Effector CD4-positive, alpha-beta T cell (primary cell): ENCODE measurements around the gene ST8SIA3. TPM values are rescaled to one million over a fixed set of nuclear protein-coding genes. Genes with fewer than 3 reads are reported as not detected.

ENCODE experiments used
- DNase-seq: peaks from one replicate; pipeline ENCODE4 v3.0.0-alpha.2; 2020
- total RNA-seq: gene quantifications from one replicate; lab custom pipeline; 2026; lab: John Stamatoyannopoulos, UW

Gene ST8SIA3, protein sequence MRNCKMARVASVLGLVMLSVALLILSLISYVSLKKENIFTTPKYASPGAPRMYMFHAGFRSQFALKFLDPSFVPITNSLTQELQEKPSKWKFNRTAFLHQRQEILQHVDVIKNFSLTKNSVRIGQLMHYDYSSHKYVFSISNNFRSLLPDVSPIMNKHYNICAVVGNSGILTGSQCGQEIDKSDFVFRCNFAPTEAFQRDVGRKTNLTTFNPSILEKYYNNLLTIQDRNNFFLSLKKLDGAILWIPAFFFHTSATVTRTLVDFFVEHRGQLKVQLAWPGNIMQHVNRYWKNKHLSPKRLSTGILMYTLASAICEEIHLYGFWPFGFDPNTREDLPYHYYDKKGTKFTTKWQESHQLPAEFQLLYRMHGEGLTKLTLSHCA
- not detected for total RNA-seq

DNA sequence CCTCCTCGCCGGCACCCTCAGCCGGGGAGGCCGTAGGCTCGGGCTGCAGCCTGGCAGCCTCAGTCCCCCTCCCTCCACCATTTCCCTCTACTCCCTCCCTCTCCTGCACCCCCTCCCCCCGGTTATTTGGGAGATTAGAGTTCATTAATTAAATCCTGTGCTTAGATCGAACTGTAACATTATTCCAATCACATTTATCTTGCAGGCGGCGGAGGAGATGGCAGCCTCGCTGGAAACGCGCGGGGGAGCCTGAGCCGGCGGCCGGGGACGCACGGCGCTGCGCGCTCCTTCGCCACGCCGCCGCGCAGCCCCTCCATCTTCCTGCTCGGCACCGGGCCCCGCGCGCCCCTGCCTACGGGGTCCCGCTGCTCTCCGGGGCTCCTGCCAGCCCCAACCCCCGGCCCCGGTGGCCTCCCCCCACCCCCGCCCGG lies at the start of gene ST8SIA3:
ST8SIA3 (plus strand) TSS at position 287 of the 431 bp plus-strand sequence. CDS start 290 bp downstream, outside the sequence.
- no peak for DNase-seq

DNA sequence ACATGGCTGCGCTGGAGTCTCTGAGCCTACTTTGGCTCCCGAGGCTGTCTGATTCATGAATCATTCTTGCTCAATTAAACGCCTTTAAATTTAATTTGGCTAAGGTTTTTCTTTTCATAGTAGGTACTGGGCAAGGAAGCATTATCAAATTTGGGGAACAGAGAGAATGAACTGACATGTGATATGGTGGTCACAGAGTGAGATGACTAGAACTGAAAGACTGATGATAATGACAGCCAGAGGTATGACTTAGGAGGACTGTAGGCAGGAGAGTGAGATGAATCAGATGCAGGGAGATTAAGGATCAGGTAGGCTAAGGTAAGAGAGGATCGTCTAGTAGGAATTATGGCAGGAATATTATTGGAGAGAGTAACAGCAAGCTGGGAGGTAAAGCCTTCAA lies 40.9 kb upstream of the ST8SIA3 start:
- DNase-seq: no peak

DNA sequence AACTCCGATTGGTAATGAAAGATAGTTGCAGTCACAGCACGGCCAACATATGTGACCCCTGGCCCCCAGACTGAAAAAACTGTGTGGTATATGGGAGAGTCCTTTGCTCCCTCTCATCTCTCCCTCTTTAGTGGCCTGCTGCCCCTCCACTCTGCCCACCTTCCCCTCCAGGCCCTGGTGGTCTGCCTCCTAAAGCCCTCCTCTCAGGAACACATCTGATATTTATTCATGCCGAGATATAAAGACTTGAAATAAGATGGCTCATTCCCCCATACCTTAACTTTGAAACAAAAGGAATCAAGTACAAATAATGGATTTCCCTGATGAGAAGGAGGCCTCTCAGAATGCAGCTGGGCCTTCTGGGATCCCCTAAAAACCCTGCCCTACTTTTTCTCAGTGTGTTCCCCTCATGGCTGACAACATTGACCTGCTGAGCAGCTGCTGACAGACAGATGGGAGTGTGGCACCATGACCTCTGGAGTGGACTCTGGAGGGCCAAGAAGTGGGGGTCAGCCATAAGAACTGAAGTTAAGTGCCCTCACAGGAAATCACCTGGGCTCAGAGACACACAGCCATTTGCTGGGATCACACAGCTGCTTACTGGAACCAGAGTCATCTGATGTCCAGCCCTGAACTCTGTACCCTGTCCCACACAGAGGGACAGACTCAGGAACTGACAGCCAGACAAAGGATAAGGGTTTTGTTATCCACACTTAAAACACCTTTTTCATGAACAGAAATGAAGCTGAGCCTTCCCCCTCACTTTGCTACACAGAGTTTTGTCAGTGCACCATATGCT lies 39.8 kb upstream of the ST8SIA3 start:
- no peak for DNase-seq

DNA sequence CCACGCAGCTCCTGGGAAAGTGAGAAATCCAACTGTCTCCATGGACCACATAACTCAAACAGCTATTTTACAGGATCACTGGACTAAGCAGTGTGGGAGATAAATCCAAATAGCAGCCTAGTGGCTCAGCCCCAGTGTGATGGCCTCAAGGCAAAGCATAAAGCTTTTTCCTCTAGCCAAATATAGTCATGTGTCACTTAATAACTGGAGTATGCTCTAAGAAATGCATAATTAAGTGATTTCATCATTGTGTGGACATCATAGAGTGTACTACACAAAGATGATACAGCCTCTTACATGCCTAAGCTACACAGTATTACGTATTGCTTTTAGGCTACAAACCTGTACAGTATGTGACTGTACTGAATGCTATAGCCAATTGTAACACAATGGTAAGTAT lies 31.8 kb upstream of the ST8SIA3 start:
- no peak for DNase-seq

DNA sequence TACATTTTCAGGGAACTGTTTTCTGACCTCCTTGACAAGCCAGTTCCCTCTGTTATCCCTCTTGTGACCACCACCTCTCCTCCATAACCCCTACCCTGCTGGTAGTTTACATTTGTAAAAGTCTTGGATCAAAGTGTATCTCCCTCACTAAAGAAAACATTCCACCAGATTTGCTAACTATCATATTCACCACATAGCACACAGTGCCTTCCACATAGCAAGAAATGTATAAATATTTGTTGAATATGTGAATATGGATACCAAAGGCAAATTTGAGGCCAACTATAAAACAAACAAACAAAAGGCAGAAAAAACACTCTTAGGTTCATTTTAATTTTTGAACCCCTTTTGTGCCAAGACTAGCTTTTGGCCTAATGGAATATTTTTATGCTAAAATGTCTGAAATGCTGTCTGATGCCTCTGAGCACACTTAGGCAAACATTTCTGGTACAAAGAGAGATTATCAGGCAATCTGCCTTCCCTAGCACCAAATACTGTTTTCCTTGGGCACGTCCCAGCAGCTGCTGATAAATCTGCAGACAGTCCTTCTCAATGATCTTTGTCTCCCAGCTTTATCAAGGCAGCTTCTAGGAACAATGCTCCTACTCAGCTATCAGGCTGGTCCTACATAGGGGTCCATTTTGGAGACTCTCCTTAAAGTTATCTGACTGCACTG lies 26.7 kb upstream of the ST8SIA3 start:
- DNase-seq: no peak

DNA sequence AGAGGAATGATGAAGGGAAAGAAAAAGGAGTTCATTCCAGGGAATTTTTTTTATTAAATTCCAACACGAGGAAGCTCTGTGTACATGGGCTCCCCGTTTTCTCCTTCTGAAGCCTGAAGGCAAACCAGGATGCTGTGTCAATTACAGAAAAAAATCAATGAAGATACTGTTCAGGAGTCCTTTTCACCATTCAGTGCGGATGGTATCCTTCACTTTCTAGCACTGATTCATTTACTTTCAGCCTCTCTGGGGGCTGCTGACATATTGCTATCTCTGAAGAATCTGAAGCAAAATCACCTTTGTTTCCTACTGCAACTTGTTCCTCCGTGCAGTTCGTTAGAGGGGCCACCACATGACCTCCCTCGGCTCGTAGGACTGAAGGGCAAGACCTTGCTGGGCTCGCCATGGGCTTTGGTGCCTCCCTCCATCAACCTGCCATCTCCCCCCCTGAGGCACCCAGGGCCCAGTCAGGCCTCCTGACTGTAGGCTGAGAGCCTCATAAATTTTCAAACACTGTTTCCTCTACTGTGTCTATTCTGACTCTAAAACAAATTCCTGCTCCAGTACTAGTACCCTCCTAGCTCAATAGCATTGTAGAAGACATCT lies 25.5 kb upstream of the ST8SIA3 start:
- DNase-seq: no peak

DNA sequence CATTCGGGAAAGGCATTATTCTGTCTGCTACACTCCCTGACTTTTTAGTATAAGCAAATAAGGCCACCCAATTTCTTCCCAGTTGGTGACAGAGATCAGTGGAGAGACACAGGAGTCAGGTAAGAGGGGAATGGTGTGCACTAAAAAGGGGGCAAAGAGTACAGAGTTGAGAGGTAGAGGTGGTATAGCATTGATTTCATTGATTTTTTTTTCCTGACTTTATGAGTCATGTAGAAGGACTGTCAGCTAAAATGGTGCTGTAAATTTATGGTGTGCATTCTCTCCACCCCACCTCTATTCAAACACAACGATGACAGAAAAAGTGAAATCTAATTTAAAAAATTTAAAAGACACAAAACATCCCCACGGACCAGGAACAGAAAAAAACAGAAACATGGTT lies 23.7 kb upstream of the ST8SIA3 start:
- no peak for DNase-seq

DNA sequence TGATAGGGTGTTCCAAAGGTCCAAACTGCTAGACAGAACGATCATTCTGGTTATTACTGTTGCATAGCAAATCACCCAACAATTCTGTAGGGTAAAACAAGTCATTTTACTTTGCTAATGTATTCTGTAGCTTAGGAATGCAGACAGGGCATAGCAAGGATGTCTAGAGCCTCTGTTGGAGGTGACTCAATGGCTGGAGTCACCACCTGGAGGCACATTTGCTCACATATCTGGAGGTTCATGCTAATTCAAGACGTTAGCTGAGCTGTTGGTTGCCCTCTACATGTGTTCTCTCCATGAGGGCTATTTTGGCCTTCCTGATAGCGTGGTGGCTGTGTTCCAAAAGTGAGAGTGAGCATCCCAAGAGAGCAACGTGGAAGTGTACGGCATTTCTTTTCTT lies 22.5 kb upstream of the ST8SIA3 start:
- DNase-seq: no peak

DNA sequence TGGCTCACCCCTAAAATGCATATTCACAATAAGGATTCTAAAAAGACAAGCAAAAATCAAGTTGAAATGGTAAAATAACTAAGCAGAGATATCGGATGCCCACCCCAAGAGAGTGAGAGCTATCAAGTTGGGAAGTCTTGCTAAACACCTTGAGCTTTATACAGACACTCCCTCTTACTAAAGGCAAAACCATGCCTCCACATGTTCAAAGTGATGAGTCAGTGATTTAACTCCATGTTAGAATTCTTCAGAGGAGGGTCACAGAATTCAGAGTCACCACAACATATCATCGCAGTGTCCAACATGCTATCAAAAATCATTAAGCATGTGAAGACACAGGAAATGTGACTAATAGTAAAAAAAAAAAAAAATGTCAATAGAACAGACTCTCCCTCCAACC lies 20.6 kb upstream of the ST8SIA3 start:
- DNase-seq: no peak

DNA sequence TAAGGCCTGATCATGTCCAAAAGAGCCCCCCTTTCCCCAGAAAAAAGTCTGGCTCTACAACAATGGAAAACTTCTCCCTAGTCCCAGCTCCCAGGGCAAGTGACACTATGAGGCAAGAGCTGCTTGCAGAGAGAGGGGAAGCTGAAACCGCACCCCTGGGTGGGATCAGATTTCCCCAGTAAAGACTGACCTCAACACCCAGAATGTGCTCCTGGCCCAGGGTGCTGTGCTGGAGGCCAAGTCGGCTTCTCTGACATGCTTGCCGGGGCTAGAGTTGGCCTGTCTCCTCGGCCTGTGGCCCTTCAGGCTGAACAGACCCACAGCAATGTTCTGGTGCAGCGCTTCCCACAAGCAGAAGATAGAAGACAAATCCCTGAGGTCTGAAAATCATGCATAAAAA lies 18.4 kb upstream of the ST8SIA3 start:
- no peak for DNase-seq

DNA sequence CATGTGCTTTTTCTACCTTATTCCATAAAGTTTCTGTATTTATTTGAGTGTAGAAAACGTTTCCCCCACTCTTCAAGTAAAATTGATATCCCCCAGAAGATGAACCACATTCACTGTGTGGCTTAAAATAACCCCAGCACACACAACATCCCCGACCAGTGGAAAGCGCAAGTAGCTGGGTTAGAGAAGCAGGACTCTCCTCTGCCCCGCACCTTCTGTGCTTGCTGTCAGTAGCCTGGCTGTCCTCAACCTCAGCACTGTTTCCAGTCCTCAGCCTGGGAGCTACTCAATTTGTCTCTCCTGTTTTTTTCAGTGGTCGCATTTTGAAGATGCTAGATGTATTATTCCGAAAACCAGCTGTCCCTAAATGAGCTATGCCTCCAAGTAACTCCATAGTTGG lies 18.0 kb upstream of the ST8SIA3 start:
- DNase-seq: no peak

DNA sequence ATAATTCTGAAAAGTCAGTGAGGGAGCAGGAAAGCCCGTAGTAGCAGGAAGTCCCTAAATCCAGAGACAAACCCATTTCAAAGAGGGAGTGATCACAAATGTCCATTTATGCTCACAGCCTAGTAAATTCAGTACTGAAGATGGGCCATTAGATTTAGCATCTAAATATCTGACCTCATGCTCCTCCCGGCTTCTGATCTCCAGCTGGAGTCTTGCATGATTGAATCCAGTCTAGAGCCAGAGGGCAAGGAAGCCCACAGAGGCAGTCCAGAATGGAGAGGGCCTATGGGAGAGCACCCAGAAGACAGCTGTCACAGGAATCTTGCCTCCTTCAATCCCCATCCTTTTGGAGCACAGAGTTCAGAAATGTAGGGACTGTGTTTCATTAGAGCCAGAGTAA lies 16.0 kb upstream of the ST8SIA3 start:
- no peak for DNase-seq

DNA sequence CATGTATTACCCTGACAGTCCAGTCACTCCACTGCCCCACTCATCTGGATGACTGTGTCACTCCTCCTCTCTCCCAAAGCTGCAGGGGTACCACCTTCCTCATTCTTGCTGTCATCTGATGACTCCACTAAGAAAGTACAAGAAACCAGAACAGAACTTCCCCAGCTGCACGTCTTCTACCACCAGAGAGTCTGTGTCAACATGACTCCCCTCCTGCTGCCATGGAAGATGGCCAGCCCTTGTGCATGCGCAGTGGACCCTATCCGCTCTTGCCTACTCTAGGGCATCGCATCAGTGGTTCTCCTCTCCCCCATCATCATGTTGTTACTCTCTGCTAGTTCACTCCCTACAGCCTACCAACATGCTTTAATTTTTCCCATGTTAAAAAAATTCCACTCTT lies 14.5 kb upstream of the ST8SIA3 start:
- DNase-seq: no peak

DNA sequence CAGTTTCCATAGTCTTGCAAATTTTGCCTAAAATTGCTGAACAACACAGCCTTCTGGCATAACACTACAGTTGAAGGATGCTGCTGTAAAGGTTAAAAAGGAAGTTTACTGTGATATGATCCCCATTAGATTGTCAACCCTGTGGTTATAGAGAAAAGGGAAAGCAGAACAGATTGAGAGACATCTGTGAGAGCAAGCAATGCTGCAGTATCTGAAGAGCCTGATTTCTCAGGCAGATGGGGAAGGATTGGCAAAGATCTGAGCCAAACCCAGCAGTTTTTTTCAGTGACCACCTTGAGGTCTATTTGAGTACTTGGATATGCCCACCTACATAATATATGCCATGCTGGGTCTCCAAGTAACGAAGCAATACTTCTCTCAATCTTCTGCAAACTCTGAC lies 8.5 kb upstream of the ST8SIA3 start:
- DNase-seq: no peak

DNA sequence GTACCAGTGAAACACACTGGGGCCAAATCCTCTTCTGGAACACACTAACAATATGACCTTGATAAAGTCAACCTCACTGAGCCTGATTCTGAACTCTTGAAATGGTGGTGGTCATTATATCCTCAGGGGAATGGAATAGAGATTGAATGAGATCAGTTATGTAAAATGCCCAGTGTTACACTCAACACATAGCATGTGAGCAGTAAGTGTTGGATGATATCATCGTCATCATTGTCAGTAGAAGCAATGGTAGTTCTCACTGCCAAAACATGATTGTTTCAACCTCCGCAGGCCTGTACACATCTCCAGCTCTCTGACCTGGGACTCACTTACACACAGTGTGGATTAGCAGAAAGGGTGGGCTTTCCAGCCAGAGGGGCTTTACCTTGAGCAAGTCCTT lies 5.5 kb upstream of the ST8SIA3 start:
- DNase-seq: no peak

DNA sequence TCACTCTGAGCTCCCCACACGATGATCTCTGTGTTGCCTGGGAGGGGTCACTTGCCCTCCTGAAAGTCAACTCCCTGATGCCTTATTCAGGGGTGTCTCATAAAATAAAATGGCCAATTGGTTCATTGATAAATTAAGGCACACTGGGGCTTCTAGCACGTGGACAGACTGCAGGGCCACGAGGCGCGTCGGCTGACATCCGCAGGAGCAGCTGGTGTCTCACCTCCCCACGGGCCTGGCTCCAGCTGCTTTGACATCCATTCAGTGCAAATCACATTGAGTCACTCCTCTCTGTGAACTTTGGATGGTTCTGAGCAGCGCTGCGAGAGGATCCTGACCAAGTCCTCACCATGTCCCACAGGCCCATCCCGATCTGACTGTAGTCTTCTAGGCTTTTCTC lies 4.6 kb upstream of the ST8SIA3 start:
- no peak for DNase-seq

DNA sequence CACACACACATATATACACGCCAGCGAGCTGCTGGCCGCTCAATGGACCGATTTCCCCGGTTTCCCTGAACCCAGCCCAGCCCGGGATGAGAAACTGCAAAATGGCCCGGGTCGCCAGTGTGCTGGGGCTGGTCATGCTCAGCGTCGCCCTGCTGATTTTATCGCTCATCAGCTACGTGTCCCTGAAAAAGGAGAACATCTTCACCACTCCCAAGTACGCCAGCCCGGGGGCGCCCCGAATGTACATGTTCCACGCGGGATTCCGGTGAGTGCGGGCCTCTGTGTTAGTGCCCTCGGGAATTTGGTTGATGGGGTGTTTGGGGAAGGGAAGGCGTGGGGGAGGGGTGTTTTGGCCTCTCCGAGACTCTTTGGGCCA lies 392 bp downstream of the ST8SIA3 start:
- DNase-seq: no peak

DNA sequence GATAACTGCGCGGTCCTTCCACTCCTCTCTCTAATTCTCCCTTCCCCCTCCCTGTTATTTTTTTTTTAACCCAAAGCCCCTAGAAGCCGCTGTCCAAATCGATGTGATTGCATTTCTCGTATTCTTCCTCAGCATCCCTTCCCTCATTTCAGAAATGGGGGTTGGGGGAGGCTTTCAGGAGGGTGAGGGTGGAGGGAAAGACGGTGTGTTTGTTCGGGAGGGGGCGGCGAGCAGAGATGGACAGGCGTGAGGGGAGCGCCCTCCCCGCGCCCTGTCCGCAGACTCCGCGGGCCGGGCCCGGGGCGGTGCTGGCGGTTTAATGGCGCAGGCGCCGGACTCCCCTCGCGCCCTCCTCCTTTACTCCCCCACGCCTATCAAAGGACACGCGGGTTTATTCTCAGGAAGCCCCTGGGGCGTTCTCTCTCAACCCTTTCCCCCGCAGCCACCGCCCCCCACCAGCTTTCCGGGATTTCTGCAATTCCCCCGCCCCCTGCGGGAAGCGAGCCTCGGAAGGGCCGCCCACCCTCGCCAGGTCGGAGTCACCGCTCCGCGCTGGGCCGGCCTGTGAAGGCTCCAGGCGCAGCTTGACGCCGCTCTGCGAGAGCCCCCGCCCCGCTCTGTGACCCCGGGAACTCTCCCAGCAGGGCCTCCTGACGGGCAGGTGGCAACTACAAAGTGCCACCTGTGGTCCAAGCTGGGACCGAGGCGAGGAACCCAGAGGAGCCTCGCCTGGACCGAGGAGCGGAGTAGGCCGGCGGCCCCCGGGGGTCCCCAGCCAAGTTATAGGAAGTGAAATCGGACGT lies 981 bp downstream of the ST8SIA3 start:
- no peak for DNase-seq

DNA sequence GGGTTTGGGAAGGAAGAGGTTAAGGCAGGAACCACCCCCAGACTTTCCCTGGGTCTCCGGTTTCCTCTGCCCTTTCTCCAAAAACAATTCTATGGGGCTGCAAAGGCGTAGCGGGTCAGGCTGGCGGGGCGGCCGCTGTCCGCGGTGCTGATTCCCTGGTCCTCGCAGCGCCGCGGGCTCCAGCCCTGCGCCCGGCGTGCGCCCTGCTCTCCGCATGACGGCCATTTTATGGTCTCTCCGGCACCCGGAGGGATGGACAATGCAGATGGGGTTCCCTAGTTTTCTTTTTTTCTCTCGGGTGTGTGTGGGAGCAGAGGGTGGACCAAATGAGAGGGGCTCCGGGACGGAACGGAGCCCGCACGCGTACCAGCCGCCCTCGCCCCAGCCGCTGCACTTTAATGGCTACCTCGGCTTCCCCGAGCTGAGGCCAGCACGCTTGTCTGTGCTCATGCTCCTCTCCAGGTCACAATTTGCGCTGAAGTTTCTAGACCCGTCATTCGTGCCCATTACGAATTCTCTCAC lies 1.6 kb downstream of the ST8SIA3 start:
- DNase-seq: no peak

DNA sequence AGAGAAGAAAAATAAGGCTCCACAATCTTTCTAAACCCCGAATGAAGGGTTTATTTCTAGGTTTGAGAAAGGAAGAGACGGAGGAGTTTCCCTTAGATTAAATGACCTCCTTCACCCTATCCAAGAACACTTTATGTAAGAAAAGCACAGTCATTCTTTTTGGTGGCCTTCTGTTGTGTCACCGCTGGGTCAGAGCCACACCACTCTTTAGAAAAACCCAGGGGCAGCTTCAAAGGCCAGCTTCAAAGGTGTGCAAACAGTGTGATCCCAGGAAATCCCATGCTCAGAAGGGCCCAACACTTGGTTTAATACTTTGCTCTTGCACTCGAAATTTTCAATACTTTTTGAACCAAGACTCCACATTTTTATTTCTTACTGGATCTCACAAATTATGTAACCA lies 7.1 kb downstream of the ST8SIA3 start:
- no peak for DNase-seq

DNA sequence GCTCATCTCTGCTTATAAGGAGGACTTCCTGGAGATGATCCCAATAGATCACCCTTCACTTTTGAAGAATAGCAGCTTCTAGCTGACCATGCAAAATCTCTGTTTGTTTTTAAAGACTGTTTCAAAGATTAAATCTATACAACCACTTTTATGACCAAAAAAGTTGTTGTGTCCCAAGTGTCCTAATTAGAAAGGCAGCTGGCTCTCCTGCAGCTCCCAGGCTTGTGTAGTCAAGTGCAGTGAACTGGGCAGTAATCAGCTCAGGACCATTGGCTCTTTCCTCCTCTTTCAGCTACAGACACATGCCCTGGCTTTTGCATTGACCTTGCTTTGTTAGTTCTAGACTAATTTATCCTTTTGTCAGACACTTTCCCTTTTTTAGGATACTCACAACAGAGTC lies 10.4 kb downstream of the ST8SIA3 start:
- DNase-seq: no peak

DNA sequence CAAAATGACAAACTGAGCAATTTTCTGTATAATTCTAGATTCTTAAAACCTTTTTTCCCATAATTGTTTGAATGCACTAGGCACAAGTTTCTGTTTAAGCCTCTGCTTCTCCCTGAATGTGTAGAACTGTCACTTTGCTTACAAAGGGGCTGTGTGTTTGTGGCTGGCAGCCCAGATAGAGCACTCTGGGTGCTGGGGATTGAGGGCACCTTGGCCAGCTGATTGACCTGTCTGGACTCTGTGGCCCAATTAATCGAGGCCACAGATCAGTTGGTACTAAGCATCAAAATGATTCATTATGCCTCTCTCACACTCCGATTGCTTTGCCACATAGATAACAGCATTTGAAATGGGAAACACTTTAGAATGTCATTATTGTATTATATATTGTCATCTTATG lies 12.1 kb downstream of the ST8SIA3 start:
- no peak for DNase-seq
